ENCODE measurements around the gene C9orf78. TPM values are rescaled to one million over a fixed set of nuclear protein-coding genes. Genes with fewer than 3 reads are reported as not detected.

The C9orf78 gene
- total and polyA plus RNA-seq, 4 donors, result 31.1 to 84.2 (median 50.9) TPM

DNA sequence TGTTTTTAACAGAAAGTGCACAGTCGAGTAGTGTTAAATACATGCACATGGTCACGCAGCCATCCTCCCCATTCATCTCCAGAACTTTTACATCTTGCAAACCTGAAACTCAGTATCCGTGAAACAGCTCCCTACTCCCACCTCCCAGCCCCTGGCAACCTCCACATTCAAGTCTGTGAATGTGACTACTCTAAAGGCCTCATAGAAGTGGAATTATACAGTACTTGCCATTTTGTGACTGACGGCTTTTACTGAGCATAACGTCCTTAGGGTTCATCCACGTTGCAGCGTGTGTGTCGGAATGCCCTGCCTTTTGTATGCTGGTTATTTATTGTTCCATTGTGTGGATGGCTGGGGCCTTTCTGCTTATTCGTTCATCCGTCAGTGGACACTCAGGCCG is 36.0 kb upstream of the C9orf78 start:
- no peak overlapping the region for H3K9ac ChIP-seq (ENCODE audit: low read depth in 1 of 2, low read length in 2 of 2)
- no peak overlapping the region for H3K27ac ChIP-seq (ENCODE audit: low read depth in 1 of 2, low read length in 2 of 2)
- H3K36me3 ChIP-seq (ENCODE audit: control insufficient read depth in 4 of 4, insufficient read depth in 3 of 4, low read depth in 1 of 4, low read length in 3 of 4), result peaks cover 4 to 31% (median 8%) of the 10 kb centered on the region in 4 donors
- H3K4me1 ChIP-seq (ENCODE audit: control insufficient read depth in 4 of 4, insufficient read depth in 4 of 4, low read length in 3 of 4), result peaks cover 0 to 12% (median 6%) of the 10 kb centered on the region in 4 donors
- 95% methylated on average over 11 of the region's 11 CpGs for WGBS
- no peaks in the 10 kb centered on the region for H3K27me3 ChIP-seq (ENCODE audit: control insufficient read depth in 4 of 4, insufficient read depth in 4 of 4, low read length in 3 of 4)
- no peak overlapping the region for H3K4me3 ChIP-seq (ENCODE audit: low read depth in 1 of 3, low read length in 3 of 3)
- TF ChIP-seq NR2F2 (IDR thresholded peaks at IDR 0.05), result no peak
- TF ChIP-seq, protein P1, sequence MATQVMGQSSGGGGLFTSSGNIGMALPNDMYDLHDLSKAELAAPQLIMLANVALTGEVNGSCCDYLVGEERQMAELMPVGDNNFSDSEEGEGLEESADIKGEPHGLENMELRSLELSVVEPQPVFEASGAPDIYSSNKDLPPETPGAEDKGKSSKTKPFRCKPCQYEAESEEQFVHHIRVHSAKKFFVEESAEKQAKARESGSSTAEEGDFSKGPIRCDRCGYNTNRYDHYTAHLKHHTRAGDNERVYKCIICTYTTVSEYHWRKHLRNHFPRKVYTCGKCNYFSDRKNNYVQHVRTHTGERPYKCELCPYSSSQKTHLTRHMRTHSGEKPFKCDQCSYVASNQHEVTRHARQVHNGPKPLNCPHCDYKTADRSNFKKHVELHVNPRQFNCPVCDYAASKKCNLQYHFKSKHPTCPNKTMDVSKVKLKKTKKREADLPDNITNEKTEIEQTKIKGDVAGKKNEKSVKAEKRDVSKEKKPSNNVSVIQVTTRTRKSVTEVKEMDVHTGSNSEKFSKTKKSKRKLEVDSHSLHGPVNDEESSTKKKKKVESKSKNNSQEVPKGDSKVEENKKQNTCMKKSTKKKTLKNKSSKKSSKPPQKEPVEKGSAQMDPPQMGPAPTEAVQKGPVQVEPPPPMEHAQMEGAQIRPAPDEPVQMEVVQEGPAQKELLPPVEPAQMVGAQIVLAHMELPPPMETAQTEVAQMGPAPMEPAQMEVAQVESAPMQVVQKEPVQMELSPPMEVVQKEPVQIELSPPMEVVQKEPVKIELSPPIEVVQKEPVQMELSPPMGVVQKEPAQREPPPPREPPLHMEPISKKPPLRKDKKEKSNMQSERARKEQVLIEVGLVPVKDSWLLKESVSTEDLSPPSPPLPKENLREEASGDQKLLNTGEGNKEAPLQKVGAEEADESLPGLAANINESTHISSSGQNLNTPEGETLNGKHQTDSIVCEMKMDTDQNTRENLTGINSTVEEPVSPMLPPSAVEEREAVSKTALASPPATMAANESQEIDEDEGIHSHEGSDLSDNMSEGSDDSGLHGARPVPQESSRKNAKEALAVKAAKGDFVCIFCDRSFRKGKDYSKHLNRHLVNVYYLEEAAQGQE (IDR thresholded peaks at IDR 0.05), result no peak
- no peak for TF ChIP-seq YY1 (IDR thresholded peaks at IDR 0.05)
- no peak for TF ChIP-seq EGR1 (IDR thresholded peaks at IDR 0.05; ENCODE audit: low read depth in 2 of 2)
- TF ChIP-seq, protein P2, sequence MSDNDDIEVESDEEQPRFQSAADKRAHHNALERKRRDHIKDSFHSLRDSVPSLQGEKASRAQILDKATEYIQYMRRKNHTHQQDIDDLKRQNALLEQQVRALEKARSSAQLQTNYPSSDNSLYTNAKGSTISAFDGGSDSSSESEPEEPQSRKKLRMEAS (IDR thresholded peaks at IDR 0.05), result no peak
- TF ChIP-seq TAF1 (conservative IDR thresholded peaks at IDR 0.05), result no peak
- no peak for TF ChIP-seq HNF4A (conservative IDR thresholded peaks at IDR 0.05)
- no peak for TF ChIP-seq RXRA (IDR thresholded peaks at IDR 0.05)
- TF ChIP-seq JUND (IDR thresholded peaks at IDR 0.05), result no peak
- no peak for TF ChIP-seq GABPA (IDR thresholded peaks at IDR 0.05 in 1 of 2, conservative IDR thresholded peaks at IDR 0.05 in 1 of 2)
- TF ChIP-seq, protein P3, sequence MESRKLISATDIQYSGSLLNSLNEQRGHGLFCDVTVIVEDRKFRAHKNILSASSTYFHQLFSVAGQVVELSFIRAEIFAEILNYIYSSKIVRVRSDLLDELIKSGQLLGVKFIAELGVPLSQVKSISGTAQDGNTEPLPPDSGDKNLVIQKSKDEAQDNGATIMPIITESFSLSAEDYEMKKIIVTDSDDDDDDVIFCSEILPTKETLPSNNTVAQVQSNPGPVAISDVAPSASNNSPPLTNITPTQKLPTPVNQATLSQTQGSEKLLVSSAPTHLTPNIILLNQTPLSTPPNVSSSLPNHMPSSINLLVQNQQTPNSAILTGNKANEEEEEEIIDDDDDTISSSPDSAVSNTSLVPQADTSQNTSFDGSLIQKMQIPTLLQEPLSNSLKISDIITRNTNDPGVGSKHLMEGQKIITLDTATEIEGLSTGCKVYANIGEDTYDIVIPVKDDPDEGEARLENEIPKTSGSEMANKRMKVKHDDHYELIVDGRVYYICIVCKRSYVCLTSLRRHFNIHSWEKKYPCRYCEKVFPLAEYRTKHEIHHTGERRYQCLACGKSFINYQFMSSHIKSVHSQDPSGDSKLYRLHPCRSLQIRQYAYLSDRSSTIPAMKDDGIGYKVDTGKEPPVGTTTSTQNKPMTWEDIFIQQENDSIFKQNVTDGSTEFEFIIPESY (IDR thresholded peaks at IDR 0.05), result no peak
- TF ChIP-seq SP1 (IDR thresholded peaks at IDR 0.05), result no peak
- no peak for DNase-seq (ENCODE audit: low spot score)
- H3K9me3 ChIP-seq (ENCODE audit: control insufficient read depth in 4 of 4, low read length in 3 of 4), result no peaks in the 10 kb centered on the region

DNA sequence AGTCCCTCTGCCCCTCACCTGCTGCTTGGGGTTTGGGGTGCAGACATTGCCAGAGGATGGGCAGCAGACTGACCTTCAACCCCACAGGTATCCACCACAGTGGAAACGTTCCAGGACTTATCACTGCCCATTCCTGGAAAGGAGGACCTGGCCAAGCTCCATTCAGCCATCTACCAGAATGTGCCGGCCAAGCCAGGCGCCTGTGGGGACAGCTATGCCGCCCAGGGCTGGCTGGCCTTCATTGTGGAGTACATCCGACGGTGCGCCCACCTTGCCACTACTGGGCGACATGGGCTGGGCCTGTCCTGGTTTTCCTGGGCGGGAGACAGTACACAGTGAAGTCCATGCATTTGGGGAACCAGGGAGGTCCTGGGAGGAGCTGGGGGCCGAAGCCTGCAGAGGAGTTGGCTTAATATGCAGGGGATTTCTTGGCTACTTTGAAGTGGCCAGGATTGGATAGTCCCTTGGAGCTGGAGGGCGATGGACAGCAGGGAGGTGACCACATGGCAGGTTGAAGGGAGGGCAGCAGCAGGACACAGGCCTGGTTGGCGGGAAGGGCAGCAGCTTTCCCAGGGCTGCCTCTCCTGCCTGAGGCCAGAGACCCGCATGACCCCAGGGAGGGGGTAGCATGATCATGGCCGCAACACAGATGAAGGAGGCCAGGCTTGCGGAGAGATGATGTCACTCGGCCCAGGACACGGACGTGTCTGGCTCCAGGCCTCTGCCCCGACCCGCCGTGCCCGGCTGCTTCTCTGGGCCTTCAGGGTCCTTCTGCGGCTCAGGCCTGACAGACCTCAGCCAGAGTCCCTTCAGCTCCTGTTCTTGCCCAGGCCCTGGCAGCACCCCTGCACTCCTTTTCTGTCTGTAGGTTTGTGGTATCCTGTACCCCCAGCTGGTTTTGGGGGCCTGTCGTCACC is 34.8 kb upstream of the C9orf78 start:
- H3K9me3 ChIP-seq (ENCODE audit: control insufficient read depth in 4 of 4, low read length in 3 of 4), result no peaks in the 10 kb centered on the region
- peaks cover 2 to 25% (median 11%) of the 10 kb centered on the region in 4 donors for H3K36me3 ChIP-seq (ENCODE audit: control insufficient read depth in 4 of 4, insufficient read depth in 3 of 4, low read depth in 1 of 4, low read length in 3 of 4)
- TF ChIP-seq NR2F2 (IDR thresholded peaks at IDR 0.05) (no peak), SP1 (IDR thresholded peaks at IDR 0.05) (peak; percentile 38), TAF1 (conservative IDR thresholded peaks at IDR 0.05) (no peak), EGR1 (IDR thresholded peaks at IDR 0.05; ENCODE audit: low read depth in 2 of 2) (no peak), RXRA (IDR thresholded peaks at IDR 0.05) (peak in 1 of 2 donors; percentile 29), HNF4A (conservative IDR thresholded peaks at IDR 0.05) (peak; percentile 48 to 53)
- peak overlapping the region in 1 of 2 donors; percentile 25 for H3K27ac ChIP-seq (ENCODE audit: low read depth in 1 of 2, low read length in 2 of 2)
- H3K9ac ChIP-seq (ENCODE audit: low read depth in 1 of 2, low read length in 2 of 2), result no peak overlapping the region
- no peaks in the 10 kb centered on the region for H3K27me3 ChIP-seq (ENCODE audit: control insufficient read depth in 4 of 4, insufficient read depth in 4 of 4, low read length in 3 of 4)
- H3K4me3 ChIP-seq (ENCODE audit: low read depth in 1 of 3, low read length in 3 of 3), result no peak overlapping the region
- 78% methylated on average over 24 of the region's 24 CpGs for WGBS
- DNase-seq (ENCODE audit: low spot score), result peak; percentile 29
- H3K4me1 ChIP-seq (ENCODE audit: control insufficient read depth in 4 of 4, insufficient read depth in 4 of 4, low read length in 3 of 4), result peaks cover 0 to 12% (median 6%) of the 10 kb centered on the region in 4 donors

Measured in liver (tissue), 9 donors.